Measurements from ENCODE around the gene CD207.
"Not testable (repeated sequence)": the region's sequence is repeated elsewhere in the genome, so short reads cannot be mapped to it uniquely, and the experiment has no call there.

The CD207 gene

DNA sequence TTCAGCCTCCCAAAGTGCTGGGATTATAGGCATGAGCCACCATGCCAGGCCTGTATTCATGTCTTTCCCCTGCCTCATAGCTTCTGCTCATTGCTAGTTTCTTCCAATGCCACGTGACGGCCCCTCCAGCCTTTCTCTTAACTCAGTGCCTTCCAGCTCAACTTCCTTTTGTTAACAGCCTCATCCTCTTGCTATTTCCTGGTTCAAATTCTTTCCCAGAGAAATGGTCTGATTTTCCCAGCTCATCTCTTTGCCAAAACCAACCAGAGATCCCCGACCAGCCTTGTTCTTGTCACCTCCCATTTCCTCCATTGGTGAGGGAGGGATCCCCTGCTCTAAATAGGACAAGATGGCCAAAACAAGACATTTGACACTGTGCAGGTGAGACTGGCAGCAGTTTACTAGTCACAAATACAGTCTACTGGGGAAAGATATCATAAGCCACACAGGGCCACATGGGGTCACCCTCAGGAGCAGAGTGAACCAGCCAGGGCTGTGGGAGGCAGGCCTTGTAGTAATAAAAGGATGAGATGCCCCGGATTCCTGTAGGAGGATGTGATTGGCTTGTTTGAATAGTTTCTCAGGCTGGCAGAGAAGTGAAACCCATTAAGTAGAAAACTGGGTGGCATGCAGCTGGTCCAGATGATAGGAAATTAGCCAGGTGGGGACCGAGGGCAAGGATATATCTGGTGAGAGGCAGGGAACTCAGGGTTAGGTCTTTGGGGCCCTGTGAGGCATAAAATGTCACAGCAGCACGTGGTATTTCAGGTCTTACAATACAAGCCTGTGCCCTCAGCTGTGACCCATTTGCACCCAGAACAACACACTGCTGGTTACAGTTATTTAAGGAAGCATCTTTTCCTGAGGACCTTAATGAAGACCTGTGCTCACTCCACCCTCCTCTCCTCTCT lies 6.4 kb downstream of the CD207 start:
- no peak for DNase-seq (ENCODE audit: low spot score)

GRCh38 chr2:70828115-70828514 lies 7.5 kb downstream of the CD207 start:
- no peak for DNase-seq (ENCODE audit: low spot score)

DNA sequence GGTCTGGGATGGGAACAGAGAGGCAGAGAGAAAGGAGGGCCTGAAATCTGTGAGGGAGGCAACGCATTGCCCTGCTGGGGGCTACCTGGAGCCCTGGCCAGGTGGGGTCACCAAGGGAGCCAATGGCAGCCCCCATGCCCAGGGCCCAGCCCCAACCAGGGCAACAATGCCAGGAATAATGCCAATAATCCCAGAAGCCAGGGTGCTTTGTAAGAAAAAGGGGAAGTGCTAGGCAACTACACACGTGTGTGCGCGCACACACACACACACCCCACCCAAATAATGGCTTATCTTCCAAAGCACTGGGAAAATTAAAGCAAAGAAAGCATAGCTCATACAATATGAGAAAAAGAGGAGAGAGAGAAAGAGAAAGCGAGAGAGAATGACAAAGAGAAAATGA lies 8.2 kb downstream of the CD207 start:
- DNase-seq (ENCODE audit: low spot score) = no peak

GRCh38 chr2:70826696-70827350 lies 8.8 kb downstream of the CD207 start:
- no peak for DNase-seq (ENCODE audit: low spot score)

GRCh38 chr2:70823249-70823648 lies 12.4 kb downstream of the CD207 start:
- DNase-seq (ENCODE audit: low spot score) = no peak

DNA sequence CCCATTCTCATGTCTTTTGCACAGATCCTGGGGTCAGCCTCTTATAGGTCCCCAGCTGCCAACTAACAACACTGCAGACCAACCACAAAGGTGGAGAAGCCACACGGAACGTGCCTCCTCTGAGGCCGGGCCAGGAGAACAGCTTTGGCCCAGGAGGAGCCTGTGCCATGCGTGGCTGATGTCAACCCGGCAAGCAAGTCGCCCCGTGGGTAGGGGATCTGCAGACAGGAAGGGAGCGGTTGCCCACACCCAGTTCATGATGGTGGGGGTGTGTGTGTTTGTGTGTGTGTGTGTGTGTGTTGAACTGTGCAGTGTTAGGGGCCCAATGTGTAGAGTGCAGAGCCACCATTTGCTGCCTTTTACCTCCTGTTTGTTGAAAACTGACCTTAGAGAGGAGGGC lies 12.8 kb downstream of the CD207 start:
- no peak for DNase-seq (ENCODE audit: low spot score)

- no peak for DNase-seq (ENCODE audit: low spot score)
Observed at GRCh38 chr2:70820499-70820898, 15.1 kb downstream of the CD207 start, which contains the start of gene CLEC4F. CLEC4F (minus strand) TSS chr2:70820599; CDS start chr2:70820523, 76 bp downstream.

DNA sequence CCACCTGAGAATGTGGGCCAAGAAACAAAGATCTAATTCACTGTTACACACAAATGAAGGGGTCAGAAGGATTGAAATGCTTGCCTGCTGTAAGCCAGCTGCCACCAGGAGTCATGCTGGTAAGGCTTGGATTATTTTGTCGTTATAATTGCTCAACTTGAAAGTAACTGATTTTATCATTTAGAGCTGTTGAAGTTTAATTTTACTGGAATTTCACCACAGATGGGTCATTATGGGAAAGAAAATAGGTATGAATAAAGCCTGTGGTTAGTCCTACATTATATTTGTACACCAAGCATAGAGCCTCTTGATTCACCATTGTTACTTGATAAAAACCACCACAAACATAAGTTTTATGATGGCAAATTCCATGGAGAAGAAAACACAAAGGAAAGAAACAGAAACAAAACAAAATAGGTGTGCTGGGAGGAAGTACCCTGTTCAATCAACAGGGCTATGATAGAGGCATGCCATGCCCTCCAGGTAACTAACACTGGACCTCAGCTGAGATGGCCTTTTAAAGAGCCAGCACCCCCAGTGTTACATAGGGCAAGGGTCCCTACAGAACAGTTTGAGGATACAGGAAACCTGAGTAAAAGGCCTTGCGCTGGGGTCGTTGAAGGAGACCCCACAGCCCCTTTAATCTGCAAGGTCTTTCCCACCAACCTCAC lies 18.2 kb downstream of the CD207 start:
- DNase-seq (ENCODE audit: low spot score) = no peak

DNA sequence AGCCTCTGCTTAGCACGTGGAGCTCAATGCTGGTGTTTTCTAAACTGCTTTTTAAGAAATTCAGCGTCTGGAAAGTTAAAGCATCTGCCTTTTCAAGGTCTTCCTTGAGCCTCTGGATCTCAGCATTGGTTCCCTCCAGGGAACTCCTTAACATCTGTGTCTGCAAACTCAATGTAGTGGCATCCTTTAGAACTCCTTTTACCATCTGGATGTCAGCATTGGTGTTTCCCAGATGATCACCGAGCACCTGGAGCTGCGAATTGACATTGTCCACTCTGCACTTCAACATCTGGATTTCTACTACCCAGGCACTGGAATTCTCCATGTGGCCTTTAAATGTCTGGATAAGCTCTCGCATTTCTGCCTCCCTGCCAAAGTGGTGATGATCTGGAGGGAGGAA lies 18.9 kb downstream of the CD207 start:
- no peak for DNase-seq (ENCODE audit: low spot score)

DNA sequence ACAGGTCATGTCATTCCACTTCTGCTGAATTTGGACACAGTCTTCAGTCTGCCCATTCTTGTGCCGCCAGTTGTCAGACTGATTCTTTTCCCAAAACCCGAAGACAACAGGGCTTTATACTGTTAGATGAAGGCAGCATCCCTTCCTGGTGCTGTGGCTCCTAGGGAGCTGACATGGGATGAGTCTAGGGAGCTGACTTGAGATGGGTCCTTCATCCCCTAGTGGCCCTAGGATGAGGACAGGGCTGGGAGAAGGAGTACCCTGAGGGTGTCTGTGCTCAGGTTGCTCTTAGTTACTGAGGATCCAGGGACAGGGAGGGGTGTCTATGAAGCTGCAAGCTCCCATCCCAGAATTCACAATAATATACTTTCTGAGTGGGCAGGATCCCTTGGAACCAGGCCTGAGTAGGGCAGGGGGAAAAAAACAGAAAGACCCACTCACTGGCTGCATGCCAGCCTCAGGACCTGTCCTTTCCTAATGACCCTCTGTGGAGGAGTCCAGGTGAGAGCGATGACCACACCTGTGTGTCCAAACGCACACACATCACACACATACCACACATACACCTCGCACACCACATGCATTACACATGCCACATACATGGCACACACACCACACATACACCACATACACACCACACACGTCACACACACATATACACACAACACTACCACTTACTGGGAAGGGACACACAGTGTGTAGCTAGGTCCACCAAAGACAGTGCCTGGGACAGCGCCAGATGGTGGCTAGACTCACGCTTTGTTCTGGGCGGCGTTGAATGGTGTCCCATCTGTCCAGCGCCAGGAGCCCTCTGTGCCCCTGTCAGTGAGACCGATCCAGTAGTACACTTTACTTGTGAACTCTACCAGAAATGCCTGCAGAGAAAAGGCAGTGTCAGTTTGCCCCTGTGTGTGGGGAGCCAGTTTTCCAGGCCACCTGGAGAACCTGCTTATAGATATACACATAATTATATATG lies 26.3 kb downstream of the CD207 start:
- DNase-seq (ENCODE audit: low spot score) = no peak

DNA sequence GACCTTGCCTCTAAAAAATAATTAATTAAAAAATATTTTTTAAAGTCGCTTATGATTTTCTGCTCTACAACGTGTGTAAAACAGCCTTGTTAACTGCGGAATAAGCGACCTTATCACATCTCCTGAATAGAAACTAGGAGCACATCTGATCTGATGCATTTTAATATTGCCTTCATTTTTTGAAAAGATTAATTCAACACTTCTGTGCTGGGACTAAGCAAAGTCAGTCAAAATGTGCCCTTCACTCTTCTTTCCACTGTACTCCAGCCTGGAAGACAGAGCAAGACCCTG lies 27.8 kb downstream of the CD207 start:
- DNase-seq (ENCODE audit: low spot score) = no peak

DNA sequence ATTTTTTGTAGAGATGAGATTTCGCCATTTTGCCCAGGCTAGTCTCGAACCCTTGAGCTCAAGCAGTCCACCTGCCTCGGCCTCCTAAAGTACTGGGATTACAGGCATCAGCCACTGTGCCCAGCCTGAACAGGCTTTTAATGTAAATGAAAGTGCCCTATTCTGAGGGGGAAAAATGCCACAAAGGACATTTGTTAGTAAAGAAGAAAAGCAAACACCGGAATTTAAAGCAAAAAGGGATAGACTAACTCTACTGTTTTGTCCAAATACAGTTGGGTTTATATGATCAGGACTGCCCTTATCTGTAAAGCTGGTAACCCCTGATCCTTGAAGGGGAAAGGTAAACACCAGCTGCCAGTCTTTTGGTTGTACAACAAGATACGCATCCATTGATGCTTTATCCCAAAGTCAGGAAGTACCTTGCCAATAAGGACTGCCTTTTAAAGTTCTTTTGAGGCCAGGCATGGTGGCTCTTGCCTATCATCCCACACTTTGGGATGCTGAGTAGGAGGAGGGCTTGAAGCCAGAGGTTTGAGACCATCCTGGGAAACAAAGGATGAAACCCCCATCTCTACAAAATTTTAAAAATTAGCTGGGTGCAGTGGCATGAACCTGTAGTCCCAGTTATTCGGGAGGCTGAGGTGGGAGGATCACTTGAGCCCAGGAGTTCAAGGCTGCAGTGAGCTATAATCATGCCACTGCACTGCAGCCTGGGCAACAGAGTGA lies 28.4 kb downstream of the CD207 start:
- DNase-seq (ENCODE audit: low spot score) = no peak

GRCh38 chr2:70806620-70807019 lies 29.0 kb downstream of the CD207 start:
- no peak for DNase-seq (ENCODE audit: low spot score)

GRCh38 chr2:70806013-70806412 lies 29.6 kb downstream of the CD207 start:
- DNase-seq (ENCODE audit: low spot score) = no peak

DNA sequence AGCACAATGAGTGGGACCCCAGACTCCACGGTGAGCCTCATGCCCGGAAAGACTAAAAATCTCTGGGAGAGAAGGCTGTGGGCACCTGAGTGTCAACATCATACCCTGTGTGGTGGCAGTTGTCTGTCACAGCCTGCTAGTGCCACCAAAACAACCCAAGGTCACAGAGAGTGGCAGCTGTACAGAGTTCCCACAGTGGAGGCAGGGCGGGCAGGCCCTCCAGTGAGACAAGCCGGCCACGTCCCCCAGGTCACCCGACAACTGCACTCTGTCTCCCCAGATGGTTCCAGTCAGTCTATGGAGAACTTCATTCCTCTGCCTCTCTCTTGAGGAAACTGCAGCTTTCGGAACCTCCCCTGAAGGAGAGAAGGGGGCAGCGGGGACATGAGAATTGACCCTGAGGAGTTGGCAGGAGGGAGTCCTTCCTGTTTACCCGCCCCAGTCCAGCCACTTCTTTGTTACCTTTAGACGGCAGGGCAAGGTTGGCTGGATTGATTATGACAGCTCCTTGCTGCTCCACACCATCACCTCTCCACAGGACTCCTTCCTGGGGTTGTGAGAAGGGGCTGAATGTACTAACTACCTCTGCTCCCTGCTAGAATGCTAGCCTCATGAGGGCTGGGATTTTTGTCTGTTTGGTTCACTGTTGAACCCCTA lies 33.9 kb downstream of the CD207 start:
- no peak for DNase-seq (ENCODE audit: low spot score)

DNA sequence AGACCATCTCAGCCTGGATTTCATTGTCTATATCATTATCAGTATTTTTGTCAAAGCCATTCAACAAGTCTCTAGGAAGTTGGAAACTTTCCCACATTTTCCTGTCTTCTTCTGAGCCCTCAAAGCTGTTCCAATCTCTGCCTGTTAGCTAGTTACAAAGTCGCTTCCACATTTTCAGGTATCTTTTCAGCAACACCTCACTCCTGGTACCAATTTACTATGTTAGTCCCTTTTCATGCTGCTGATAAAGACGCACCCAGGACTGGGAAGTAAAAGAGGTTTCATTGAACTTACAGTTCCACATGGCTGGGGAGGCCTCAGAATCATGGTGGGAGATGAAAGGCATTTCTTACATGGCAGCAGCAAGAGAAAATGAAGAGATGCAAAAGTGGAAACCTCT lies 35.9 kb downstream of the CD207 start:
- DNase-seq (ENCODE audit: low spot score) = no peak

DNA sequence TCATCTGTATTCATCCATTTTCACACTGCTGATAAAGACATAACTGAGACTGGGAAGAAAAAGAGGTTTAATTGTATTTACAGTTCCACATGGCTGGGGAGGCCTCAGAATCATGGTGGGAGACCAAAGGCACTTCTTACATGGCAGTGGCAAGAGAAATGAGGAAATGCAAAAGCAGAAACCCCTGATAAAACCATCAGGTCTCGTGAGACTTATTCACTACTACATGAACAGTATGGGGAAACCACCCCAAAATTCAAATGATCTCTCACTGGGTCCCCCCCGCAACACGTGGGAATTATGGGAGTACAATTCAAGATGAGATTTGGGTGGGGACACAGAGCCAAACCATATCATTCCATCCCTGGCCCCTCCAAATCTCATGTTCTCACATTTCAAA lies 37.6 kb downstream of the CD207 start:
- not testable (repeated sequence) for DNase-seq (ENCODE audit: low spot score)

DNA sequence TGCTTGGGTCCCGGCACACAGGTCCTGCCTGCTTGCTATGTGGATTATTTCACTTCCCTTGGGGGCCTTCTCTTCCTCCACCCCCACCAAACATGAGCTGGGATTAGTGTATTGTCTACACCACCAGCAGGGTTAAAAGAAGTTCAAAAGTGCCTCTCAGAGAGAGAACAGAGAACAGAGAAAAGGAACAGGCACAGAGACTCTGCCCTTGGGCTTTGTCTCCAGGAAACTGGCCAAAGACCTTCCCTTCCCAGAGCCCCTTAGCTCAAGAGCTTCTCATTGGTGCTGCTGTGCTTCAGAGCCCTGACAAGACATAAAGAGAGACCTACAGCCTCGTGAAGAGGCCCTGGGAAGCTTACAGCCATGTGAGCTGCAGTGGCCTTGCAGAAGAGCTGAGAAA lies 38.1 kb downstream of the CD207 start:
- peak; percentile 8 for DNase-seq (ENCODE audit: low spot score)

DNA sequence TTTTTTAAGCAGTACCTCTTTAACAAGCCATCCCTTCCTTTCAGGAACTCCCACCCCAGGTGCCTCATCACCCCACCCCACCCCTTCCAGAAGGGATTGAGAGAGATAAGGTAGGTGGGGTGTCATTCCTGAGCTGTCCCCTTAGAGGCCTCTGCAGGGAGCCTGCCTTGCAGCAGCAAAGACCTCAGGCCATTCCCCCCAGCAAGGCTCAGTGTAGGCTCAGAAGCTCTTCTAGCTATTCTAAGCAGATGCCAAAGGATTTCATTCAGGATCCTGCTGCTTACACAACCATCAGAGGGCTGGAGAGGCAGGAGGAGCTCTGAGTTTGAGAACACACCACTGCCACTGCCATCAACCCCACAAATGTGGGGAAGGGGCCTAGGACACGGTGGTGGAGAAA lies 39.4 kb downstream of the CD207 start:
- no peak for DNase-seq (ENCODE audit: low spot score)

DNA sequence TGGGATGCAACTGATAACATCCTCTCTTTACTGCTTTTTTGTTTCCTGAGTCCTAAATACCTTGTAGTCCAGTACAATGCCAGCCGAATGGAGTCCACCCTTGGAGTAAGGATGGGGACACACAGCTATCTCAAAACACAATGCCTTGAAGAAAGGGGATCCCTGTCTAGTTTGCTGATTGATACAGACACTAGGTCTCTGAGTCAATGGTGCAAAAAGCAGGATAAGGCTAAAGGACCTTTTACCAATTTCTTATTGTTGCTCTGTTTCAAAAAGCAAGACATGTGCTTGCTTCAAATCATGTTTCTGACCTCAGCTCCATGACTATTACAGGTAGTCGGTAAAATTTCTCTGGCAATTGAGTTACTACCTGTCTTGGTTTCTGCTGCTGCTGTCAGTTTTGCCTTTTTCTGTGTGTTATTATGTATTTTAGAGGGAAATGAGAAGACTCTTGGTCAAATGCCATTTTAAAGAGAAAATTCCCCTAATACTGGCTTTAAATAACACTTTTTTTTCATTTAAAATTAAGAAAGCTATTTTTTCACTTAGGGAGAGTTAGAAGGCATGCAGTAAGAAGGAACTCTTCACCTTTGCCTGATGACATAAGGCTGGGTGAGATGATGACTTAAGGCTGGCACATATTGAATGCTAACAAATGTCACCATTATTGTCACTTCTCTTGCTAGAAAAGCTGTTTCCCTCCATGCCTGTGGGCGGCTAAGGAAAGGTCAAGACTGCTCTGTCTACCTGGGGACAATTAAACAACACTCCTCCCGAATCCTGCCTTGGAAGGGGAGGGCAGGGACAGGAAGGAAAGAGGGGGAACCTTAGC lies 40.2 kb downstream of the CD207 start:
- DNase-seq (ENCODE audit: low spot score) = no peak

Measured in COLO829 (cell line).